ENCODE results near the gene ATP6V1B1.

- TF ChIP-seq CTCF (conservative IDR thresholded peaks at IDR 0.05; ENCODE audit: low read depth, low read length) (no peak), EZH2 (IDR thresholded peaks at IDR 0.05; ENCODE audit: low read length, unreplicated experiment) (no peak), EZH2phosphoT487 (IDR thresholded peaks at IDR 0.05; ENCODE audit: borderline replicate concordance, low read length) (no peak)
Observed at GRCh38 chr2:70916291-70916690, 19.4 kb upstream of the ATP6V1B1 start.

All from PC-3 (cell line).